VCaP (cell line): Measurements from ENCODE around the gene STARD13.

Experiments used
- H3K27ac ChIP-seq: fragments of 450-650 bp; 2 replicates; pipeline ENCODE4 v1.5.1; 2017
- CTCF ChIP-seq: fragments of 450-650 bp; conservative IDR thresholded peaks from 2 replicates; pipeline ENCODE4 v1.5.1; 2017; ENCODE audit warnings: mild to moderate bottlenecking, moderate library complexity

Gene STARD13

GRCh38 chr13:33308863-33309262 lies 23.3 kb upstream of the STARD13 start:
- no peak overlapping the region for H3K27ac ChIP-seq
- no peak for TF ChIP-seq CTCF

GRCh38 chr13:33307843-33308242 lies 22.3 kb upstream of the STARD13 start:
- no peak for TF ChIP-seq CTCF
- H3K27ac ChIP-seq: no peak overlapping the region

GRCh38 chr13:33303855-33304597 lies 18.5 kb upstream of the STARD13 start:
- H3K27ac ChIP-seq: no peak overlapping the region
- TF ChIP-seq CTCF: no peak

GRCh38 chr13:33299626-33300025 lies 14.1 kb upstream of the STARD13 start:
- no peak overlapping the region for H3K27ac ChIP-seq
- TF ChIP-seq CTCF: no peak

- H3K27ac ChIP-seq: peak overlapping the region; percentile 51
- TF ChIP-seq CTCF: no peak
These were observed 11.4 kb upstream of the STARD13 start for GRCh38 chr13:33296793-33297425.

GRCh38 chr13:33292712-33293111 lies 7.2 kb upstream of the STARD13 start:
- H3K27ac ChIP-seq: no peak overlapping the region
- TF ChIP-seq CTCF: no peak

- TF ChIP-seq CTCF: no peak
- H3K27ac ChIP-seq: no peak overlapping the region
These were observed 4.9 kb upstream of the STARD13 start for GRCh38 chr13:33290421-33290965.
